Loucy (cell line): ENCODE measurements around the gene USP2.

ENCODE experiments used
- H2AFZ ChIP-seq: fragments of 200-600 bp; sonication (generic); 2 replicates; pipeline ENCODE4 v1.6.0; 2016; ENCODE audit warnings: antibody characterized with exemption, mild to moderate bottlenecking, low read length, moderate library complexity
- H3F3A ChIP-seq: fragments of 200-600 bp; 2 replicates; pipeline ENCODE4 v1.6.0; 2016; ENCODE audit warnings: antibody characterized with exemption, low read depth, mild to moderate bottlenecking
- H3K27me3 ChIP-seq: fragments of 200-600 bp; sonication (generic); 2 replicates; pipeline ENCODE4 v1.6.1; 2014; ENCODE audit warnings: low read length, mild to moderate bottlenecking; ENCODE audit not compliant: insufficient read depth, poor library complexity, severe bottlenecking
- H3K36me3 ChIP-seq: fragments of 200-600 bp; sonication (generic); 2 replicates; pipeline ENCODE4 v1.6.1; 2016; ENCODE audit warnings: low read length; ENCODE audit not compliant: insufficient read depth
- H3K4me1 ChIP-seq: fragments of 200-600 bp; sonication (generic); 2 replicates; pipeline ENCODE4 v1.5.1; 2014; ENCODE audit warnings: low read length, mild to moderate bottlenecking; ENCODE audit not compliant: insufficient read depth, poor library complexity, severe bottlenecking
- H3K4me2 ChIP-seq: fragments of 200-600 bp; sonication (generic); 2 replicates; pipeline ENCODE4 v1.6.0; 2014; ENCODE audit warnings: antibody characterized with exemption, low read length, low read depth, mild to moderate bottlenecking; ENCODE audit not compliant: poor library complexity, severe bottlenecking
- H3K4me3 ChIP-seq: fragments of 200-600 bp; sonication (generic); 2 replicates; pipeline ENCODE4 v1.5.1; 2014; ENCODE audit warnings: low read length, mild to moderate bottlenecking, mixed read lengths; ENCODE audit not compliant: poor library complexity, severe bottlenecking
- H3K79me2 ChIP-seq: fragments of 200-600 bp; sonication (generic); 2 replicates; pipeline ENCODE4 v1.6.1; 2014; ENCODE audit warnings: low read length; ENCODE audit not compliant: insufficient read depth
- H3K9ac ChIP-seq: fragments of 200-600 bp; sonication (generic); 2 replicates; pipeline ENCODE4 v1.6.0; 2014; ENCODE audit warnings: mild to moderate bottlenecking, low read depth, low read length, moderate library complexity; ENCODE audit not compliant: poor library complexity, severe bottlenecking
- H3K9me2 ChIP-seq: fragments of 200-600 bp; sonication (generic); replicated peaks from 2 replicates; pipeline ENCODE4 v1.6.1; 2016; ENCODE audit warnings: low read depth, low read length, mixed read lengths
- H3K9me3 ChIP-seq: fragments of 200-600 bp; sonication (generic); 2 replicates; pipeline ENCODE4 v1.6.1; 2014; ENCODE audit warnings: mild to moderate bottlenecking, antibody characterized with exemption, low read length, low read depth; ENCODE audit not compliant: insufficient read depth
- H4K20me1 ChIP-seq: fragments of 200-600 bp; sonication (generic); 2 replicates; pipeline ENCODE4 v1.6.0; 2014; ENCODE audit warnings: antibody characterized with exemption, low read length, mild to moderate bottlenecking; ENCODE audit not compliant: insufficient read depth, poor library complexity, severe bottlenecking
- EZH2phosphoT487 ChIP-seq: fragments of 200-600 bp; IDR thresholded peaks from 2 replicates; pipeline ENCODE4 v1.6.1; 2018; ENCODE audit warnings: antibody characterized with exemption, mild to moderate bottlenecking, moderate library complexity, borderline replicate concordance
- TF ChIP-seq, protein P1 (sequence below): fragments of 200-600 bp; sonication (generic); conservative IDR thresholded peaks from 2 replicates; pipeline ENCODE4 v1.5.1; 2014; ENCODE audit warnings: mild to moderate bottlenecking, antibody characterized with exemption, low read length

The USP2 gene

GRCh38 chr11:119351232-119351631, 30.3 kb downstream of the USP2 start:
- no peaks in the 10 kb centered on the region for H3K4me1 ChIP-seq

GRCh38 chr11:119350302-119350701, 31.2 kb downstream of the USP2 start:
- TF ChIP-seq, protein P1, sequence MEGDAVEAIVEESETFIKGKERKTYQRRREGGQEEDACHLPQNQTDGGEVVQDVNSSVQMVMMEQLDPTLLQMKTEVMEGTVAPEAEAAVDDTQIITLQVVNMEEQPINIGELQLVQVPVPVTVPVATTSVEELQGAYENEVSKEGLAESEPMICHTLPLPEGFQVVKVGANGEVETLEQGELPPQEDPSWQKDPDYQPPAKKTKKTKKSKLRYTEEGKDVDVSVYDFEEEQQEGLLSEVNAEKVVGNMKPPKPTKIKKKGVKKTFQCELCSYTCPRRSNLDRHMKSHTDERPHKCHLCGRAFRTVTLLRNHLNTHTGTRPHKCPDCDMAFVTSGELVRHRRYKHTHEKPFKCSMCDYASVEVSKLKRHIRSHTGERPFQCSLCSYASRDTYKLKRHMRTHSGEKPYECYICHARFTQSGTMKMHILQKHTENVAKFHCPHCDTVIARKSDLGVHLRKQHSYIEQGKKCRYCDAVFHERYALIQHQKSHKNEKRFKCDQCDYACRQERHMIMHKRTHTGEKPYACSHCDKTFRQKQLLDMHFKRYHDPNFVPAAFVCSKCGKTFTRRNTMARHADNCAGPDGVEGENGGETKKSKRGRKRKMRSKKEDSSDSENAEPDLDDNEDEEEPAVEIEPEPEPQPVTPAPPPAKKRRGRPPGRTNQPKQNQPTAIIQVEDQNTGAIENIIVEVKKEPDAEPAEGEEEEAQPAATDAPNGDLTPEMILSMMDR: no peak
- TF ChIP-seq EZH2phosphoT487: no peak
- Histone ChIP-seq H2AFZ (peak overlapping the region; percentile 12; the same call in 1 of the 2 replicates), H3K4me2 (no peak overlapping the region), H3K9ac (no peak overlapping the region), H3K9me2 (no peaks in the 10 kb centered on the region), H3K9me3 (no peaks in the 10 kb centered on the region), H3F3A (no peaks in the 10 kb centered on the region), H3K27me3 (no peaks in the 10 kb centered on the region), H3K4me3 (no peak overlapping the region), H3K4me1 (no peaks in the 10 kb centered on the region), H3K36me3 (no peaks in the 10 kb centered on the region), H4K20me1 (no peaks in the 10 kb centered on the region), H3K79me2 (no peaks in the 10 kb centered on the region)

More at GRCh38 chr11:119351232-119351631, 30.3 kb downstream of the USP2 start:
- TF ChIP-seq, protein P1: no peak
- no peak for TF ChIP-seq EZH2phosphoT487
- Histone ChIP-seq H3F3A (no peaks in the 10 kb centered on the region), H3K4me2 (no peak overlapping the region), H3K9me3 (no peaks in the 10 kb centered on the region), H2AFZ (no peak overlapping the region), H3K79me2 (no peaks in the 10 kb centered on the region), H3K4me3 (no peak overlapping the region), H3K9ac (no peak overlapping the region), H3K36me3 (no peaks in the 10 kb centered on the region), H3K27me3 (no peaks in the 10 kb centered on the region), H4K20me1 (no peaks in the 10 kb centered on the region), H3K9me2 (no peaks in the 10 kb centered on the region)

- H3K4me2 ChIP-seq: no peak overlapping the region
- TF ChIP-seq, protein P1: no peak
- TF ChIP-seq EZH2phosphoT487: no peak
- no peaks in the 10 kb centered on the region for H3K36me3 ChIP-seq
- H3K9me3 ChIP-seq: no peaks in the 10 kb centered on the region
- no peaks in the 10 kb centered on the region for H3K27me3 ChIP-seq
- H4K20me1 ChIP-seq: no peaks in the 10 kb centered on the region
- no peaks in the 10 kb centered on the region for H3K9me2 ChIP-seq
- H3F3A ChIP-seq: no peaks in the 10 kb centered on the region
- no peak overlapping the region for H3K9ac ChIP-seq
- H3K4me1 ChIP-seq: no peaks in the 10 kb centered on the region
- no peaks in the 10 kb centered on the region for H3K79me2 ChIP-seq
- H2AFZ ChIP-seq: no peak overlapping the region
- no peak overlapping the region for H3K4me3 ChIP-seq
Measured at GRCh38 chr11:119347940-119348605, 33.4 kb downstream of the USP2 start.
